Left hindlimb (tissue), 1 donor: Measurements from ENCODE around the gene TFR2.

ENCODE experiments used
- DNase-seq: peaks from one replicate; pipeline ENCODE4 v3.0.0-alpha.2; 2018

Gene TFR2

GRCh38 chr7:100584683-100585510 is 56.5 kb downstream of the TFR2 start:
- no peak for DNase-seq

GRCh38 chr7:100584054-100584682 is 57.2 kb downstream of the TFR2 start:
- DNase-seq = no peak

GRCh38 chr7:100583132-100584053 is 58.0 kb downstream of the TFR2 start:
- no peak for DNase-seq

GRCh38 chr7:100582650-100583049 is 58.7 kb downstream of the TFR2 start:
- DNase-seq = no peak

GRCh38 chr7:100582041-100582579 is 59.2 kb downstream of the TFR2 start:
- no peak for DNase-seq

GRCh38 chr7:100580466-100581283 is 60.7 kb downstream of the TFR2 start:
- no peak for DNase-seq

- no peak for DNase-seq
Observed at GRCh38 chr7:100578246-100579183, 62.8 kb downstream of the TFR2 start.

- no peak for DNase-seq
Observed at GRCh38 chr7:100577507-100577906, 63.8 kb downstream of the TFR2 start.

- DNase-seq = no peak
Observed at GRCh38 chr7:100577103-100577502, 64.2 kb downstream of the TFR2 start.

GRCh38 chr7:100576384-100576993 is 64.9 kb downstream of the TFR2 start:
- no peak for DNase-seq

GRCh38 chr7:100575746-100576383 is 65.5 kb downstream of the TFR2 start:
- DNase-seq = no peak

- DNase-seq = no peak
Observed at GRCh38 chr7:100575206-100575631, 66.1 kb downstream of the TFR2 start.

- DNase-seq = no peak
Observed at GRCh38 chr7:100574362-100575205, 66.8 kb downstream of the TFR2 start.

GRCh38 chr7:100573691-100574361 is 67.5 kb downstream of the TFR2 start, which contains the start of gene SAP25:
SAP25 (minus strand) TSS chr7:100573900; CDS start chr7:100573742, 158 bp downstream.
- DNase-seq = no peak

GRCh38 chr7:100572949-100573675 is 68.2 kb downstream of the TFR2 start:
- no peak for DNase-seq

- DNase-seq = no peak
Observed at GRCh38 chr7:100572281-100572948, 68.9 kb downstream of the TFR2 start.

GRCh38 chr7:100571829-100572116 is 69.6 kb downstream of the TFR2 start:
- no peak for DNase-seq
